ELF-1 (cell line): ENCODE results near the gene RPH3AL.
"Not testable (repeated sequence)": the region's sequence is repeated elsewhere in the genome, so short reads cannot be mapped to it uniquely, and the experiment has no call there.

Source experiments
- DNase-seq: peaks from one replicate; pipeline ENCODE4 v3.0.0-alpha.2; 2016; ENCODE audit warnings: low read depth, low spot score

The RPH3AL gene

DNA sequence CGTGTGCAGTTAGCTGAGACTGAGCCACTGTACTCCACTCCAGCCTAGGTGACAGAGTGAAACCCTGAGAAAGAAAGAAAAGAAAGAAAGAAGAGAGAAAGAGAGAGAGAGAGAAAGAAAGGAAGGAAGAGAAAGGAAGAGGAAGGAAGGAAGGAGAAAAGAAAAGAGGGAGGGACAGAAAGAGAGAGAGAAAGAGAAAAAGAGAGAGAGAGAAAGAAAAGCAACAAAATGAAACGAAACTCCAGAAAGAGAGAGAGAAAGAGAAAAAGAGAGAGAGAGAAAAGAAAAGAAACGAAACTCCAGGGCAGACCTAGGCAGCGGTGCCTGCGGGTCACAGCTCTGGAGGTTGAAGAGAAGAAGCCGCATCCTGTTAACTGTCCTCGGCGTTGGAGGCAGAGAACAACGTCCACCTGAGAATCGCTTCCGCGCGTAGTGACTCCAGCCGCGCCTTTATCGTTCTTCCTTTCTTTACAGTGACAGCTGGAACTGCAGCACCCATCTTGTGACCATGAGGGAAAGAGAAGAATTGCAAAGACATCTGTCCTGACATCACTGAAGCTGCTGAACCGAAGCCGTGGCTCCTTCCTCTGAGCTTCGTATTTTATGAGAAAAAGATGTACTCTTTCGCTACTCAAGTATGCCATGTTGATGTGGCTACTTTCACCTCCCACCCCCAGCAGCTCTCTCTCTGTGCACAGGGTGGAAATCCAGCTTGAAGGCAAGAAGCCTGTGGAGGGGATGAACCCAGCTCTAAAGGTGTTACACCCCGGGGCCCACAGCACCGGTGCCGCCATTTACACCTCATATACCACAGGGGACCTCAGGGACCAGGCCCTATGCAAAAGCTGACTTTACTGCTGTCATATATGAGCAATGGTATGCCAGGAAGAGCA lies 114.3 kb downstream of the RPH3AL start:
- no peak for DNase-seq

DNA sequence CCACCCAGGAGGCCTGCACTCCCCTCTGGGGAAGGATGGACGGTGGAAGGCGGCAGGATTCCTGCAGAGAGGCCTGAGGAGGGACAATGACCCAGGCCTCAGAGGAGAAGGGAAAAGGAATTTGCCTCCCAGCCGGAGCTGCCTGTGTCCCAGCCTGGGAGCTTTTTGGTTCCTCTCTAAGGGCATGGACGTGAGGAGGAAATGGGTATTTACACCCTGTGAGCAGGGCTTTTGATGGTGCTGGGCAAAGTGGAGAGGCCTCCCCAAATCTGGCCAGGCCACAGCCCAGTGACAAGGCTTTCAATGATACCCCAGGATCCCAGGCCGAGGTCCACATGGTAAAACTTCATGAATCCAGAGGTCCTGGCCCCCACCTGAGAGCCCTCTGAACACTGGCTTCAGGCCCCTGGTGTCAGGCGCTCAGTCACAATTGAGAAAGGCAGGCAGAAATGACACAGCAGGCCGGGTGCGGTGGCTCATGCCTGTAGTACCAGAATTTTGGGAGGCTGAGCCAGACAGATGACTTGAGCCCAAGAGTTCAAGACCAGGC lies 115.1 kb downstream of the RPH3AL start:
- peak; percentile 62 for DNase-seq

DNA sequence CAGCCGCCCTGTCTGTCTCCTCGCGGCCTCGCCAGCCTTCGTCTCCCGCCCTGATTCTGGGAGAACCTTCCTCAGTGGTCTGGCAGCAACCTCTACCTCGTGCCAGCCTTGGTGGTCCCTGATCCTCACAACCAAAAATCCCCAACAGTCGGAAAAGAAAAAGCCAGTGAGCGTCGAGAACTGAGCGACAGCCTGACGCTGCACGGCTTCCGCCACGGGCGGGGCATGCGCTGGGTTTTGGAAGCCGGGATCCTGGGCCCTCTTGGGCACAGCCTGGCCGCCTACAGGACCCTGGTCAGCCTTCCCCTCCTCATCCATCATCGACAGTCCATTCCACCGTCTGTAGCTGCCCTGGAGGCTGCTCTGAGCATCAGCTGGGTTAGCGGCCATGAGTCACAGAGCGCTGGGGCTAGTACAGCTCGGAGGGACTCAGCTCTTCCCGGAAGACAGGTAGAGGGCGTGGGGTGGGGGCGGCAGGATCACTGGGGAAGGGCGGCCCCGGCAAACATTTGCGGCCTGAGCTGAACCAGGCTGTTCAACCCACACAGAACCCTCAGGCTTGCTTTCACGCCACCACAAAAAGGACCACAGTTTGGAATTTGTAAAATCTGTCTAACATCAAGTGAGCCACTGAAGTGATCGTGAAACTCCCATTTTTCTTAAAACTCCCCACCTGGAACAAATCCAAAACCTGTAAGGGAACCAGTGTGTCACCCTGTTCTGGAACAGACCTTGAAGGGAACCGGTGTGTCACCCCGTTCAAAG lies 115.8 kb downstream of the RPH3AL start:
- DNase-seq: peak; percentile 68

DNA sequence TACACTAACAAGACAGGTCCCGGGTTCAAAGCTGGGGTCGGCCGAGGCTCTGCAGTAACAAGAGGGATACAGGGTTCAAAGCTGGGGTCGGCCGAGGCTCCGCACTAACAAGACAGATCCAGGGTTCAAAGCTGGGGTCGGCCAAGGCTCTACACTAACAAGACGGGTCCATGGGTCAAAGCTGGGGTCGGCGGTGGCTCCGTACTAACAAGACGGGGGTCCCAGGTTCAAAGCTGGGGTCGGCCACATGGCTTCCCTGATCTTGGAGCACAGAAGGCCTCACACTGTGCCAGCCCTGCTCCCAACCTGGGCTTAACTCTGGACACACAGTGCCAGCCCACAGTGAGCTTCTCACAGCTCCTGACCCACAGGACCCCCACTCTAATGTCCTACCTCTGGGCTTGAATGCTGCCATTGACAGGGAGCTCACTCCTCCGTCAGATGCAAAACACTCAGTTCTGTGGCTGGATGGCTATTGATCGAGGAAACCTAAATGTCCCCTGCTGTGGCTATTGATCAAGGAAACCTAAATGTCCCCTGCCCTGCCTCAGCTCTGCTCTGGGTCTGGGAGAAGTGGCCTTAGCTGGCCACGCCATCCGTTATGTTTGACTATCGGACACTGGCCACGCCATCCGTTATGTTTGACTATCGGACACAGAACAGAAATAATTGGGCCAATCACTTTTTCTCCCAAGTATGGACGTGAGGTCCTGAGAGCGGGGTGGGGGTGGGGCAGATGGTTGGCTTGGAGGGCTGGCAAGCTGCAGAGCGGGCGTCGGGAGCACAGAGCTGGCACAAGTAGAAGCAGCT lies 116.6 kb downstream of the RPH3AL start:
- DNase-seq: no peak

DNA sequence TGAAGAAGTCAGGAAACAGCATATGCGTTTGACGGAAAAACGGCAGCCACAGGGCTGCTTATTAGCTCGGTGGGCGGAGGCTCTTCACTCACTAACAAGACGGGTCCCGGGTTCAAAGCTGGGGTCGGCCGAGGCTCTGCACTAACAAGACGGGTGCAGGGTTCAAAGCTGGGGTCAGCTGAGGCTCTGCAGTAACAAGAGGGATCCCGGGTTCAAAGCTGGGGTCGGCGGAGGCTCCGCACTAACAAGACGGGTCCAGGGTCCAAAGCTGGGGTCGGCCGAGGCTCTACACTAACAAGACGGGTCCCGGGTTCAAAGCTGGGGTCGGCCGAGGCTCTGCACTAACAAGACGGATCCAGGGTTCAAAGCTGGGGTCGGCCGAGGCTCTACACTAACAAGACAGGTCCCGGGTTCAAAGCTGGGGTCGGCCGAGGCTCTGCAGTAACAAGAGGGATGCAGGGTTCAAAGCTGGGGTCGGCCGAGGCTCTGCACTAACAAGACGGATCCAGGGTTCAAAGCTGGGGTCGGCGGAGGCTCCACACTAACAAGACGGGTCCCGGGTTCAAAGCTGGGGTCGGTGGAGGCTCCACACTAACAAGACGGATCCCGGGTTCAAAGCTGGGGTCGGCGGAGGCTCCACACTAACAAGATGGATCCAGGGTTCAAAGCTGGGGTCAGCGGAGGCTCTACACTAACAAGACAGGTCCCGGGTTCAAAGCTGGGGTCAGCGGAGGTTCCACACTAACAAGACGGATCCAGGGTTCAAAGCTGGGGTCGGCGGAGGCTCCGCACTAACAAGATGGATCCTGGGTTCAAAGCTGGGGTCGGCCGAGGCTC lies 117.4 kb downstream of the RPH3AL start:
- not testable (repeated sequence) for DNase-seq

DNA sequence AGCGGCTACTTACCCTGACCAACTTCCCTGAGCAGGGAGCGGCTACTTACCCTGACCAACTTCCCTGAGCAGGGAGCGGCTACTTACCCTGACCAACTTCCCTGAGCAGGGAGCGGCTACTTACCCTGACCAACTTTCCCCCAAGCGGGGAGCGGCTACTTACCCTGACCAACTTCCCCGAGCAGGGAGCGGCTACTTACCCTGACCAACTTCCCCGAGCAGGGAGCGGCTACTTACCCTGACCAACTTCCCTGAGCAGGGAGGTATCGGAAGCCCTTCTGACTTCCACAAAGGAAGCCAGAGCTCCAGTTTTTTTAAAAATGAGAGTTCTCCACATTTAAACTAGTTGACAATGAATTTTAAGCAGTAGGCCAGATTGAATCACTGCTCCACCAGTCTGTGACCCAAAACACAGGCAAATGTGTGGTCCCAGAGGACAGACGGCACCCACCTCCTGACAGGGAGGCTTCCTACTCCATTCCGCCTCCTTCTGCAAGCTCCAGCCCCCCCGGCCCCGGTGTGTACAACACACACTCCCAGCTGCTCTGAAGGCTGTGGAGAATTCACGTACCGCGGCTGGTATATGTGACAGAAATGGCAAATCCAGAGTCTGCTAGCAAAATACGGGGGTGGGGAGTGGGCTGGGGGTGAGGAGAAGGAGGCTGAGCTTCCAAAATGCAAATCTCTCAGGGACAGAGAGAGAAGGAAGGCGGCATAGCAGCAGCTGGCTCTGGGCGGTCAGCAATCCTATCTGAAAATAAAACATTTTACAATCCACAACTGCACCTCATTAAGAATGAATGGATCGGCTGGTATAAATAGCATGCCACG lies 118.2 kb downstream of the RPH3AL start:
- DNase-seq: not testable (repeated sequence)

DNA sequence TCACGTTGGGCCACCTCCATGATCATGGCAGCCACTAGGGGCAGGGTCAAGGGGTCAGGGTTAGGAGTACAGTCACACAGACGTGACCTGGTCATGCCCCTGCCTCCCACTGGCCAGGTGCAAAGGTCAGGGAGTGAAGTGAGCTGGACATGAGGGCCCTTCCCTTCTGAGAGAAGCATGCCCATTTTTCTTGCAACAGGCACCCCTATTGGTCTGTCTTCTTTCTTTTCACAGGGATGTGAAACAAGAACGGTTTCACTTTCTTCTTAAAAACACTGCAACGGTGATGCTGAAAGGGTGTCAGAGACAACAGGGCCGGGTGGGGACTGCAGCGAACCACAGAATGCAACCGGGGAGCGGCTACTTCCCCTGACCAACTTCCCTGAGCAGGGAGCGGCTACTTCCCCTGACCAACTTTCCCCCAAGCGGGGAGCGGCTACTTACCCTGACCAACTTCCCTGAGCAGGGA lies 119.1 kb downstream of the RPH3AL start:
- DNase-seq: no peak

DNA sequence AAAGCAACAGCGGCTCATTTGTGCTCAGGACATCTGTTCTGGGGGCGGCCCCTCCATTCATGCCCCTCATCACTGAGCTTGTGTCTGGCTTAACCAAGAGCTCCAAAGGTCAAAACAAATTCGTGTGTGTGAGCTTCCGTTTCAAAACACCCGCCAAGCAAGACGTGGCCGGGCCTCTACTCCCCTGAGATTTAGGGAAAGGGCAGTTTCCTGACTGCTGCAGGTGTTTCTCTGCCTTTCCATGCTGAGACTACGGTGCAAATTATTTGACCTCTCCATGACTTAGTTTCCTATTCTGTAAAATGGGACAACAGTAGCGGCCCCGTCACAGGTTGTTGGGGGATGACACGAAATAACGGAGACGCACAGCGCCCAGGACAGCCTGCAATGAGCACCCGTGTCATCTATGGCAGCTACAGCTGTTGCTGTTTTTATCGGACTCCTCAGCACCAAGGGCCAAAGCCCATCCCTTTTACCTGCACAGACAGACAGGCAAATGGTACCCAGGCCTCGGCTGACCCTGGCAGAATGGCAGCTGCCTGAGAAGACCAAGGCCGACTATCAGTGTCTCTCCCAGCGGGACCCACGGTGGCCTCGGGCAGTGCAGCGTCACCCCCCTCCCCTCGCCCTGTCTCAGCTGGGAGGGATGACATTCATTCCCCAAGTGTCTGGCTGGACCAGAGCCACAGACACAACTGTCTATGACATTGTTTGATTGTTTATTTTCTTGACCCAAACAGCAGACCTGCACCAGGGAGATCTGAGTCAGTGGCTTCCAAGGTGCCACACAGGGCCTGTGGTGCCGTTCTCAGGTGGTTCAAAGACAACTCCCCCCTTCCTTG lies 120.4 kb downstream of the RPH3AL start:
- DNase-seq: no peak

DNA sequence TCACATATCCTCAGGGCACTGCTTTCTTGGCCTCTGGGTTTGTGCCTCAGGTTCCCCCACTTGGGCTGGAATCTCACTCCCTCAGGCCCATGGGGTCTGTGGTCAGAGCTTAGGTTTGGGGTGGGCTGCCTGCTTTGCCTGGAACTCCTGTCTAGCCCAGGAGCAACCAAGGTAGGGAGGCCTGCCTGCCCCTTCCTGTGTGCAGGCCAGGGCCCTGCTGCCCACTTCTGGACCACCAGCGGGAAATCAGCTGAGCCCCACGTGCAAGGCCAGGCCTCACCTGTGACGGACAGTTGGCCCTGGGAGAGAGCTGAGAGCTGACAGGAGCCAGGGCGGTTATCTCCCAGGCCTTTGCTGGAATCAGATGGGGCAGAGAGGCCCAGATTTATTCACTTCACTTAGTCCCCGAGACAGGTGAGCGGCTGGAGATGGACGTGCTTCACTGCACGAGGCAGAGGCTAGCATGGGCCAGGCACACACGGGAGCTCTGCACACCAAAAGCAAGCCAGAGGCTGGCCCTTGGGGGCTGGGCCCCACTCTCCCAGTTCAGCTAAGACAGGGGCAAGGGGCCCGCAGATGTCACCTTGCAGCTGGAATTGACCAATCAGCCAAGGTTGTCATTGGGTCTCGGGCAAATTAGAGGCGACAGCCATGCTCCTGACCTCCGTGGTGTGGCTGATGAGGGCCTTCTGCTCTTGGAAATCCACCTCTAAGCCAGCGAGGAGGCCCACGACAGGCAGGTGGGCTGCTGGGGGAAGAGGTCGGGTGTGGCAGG lies 121.2 kb downstream of the RPH3AL start:
- no peak for DNase-seq

DNA sequence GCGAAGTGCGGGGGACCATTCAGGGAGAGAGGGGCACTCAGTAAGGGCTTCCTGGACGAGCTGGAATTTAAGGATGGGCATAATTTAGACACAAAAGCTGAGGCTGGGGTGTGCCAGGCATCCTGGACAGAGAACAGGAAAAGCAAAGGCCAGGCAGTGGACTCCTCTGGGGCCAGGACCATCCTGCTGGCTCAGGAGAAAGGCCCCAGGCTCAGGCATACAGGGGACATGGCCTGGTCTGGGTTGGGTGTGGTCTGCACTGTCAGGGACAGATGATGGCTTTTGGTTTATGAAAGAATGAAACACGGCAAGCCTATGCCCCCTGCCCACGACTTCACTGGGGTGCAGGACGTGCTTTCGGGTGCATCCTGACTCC lies 122.2 kb downstream of the RPH3AL start:
- DNase-seq: no peak

DNA sequence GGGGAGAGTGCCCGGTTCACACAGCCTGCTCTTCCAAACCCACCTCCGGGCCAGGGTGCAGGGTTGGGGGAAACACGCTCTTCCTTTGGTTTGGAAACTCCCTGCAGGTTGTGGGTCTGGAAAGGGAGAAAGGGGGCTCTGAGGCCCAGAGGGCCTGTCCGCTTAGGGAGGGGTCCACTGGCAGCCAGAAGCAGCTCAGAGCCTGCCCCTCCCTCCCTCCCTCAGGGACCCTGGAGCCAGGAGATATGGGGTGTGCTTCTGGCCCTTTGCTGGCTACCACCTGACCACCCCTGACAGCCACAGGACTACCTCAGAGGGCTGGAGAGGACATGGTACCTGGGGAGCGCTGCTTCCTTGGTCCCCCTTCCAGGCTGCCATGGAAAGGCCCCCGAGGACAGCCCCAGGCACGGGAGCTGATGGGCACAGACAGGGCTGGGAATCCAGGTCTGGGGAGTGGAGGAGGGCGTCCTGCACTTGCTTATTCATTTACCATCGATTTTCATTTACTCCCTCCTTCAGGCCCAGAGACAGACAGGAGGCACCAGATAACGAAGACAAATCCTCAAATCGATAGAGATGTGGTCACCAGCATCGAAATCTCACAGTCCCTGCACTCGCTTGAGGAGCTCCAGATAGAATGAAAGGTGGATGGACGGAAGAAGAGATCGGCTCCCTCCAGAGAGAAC lies 122.8 kb downstream of the RPH3AL start:
- DNase-seq: no peak

DNA sequence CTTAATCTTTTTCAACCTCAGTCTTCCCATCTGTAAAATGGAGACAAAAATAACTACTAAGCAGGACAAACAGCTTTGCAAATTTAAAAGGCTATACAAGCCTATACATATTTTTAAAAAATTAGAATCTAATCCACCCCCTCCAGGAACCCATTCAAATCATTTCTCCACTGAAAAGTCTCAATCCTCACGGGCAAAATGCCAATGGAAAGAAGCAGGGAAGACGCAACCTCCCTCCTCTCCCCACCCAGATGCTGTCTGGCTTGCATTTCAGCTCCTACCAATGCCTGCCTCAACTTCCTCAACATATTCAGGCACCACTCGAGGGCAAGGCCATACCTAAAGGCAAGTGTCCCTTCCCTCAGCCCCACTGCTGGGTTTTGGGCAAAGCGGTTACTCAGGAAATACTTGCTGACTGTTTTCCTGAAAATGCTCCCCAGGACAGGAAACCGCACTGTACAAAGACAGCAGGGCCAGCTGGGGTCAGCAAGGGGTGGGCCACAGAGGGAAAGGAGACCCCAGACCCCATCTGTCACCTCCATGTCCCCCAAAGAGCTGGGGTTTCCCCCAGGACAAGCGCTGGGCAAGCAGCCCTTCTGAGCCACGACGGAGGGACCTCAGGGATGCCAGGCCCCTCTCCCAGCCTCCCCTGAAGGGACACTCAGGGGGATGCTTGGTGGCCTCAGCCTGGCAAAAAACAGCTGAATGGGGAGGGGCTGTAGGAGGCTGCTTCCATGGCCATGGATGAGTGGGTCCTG lies 123.5 kb downstream of the RPH3AL start:
- no peak for DNase-seq

DNA sequence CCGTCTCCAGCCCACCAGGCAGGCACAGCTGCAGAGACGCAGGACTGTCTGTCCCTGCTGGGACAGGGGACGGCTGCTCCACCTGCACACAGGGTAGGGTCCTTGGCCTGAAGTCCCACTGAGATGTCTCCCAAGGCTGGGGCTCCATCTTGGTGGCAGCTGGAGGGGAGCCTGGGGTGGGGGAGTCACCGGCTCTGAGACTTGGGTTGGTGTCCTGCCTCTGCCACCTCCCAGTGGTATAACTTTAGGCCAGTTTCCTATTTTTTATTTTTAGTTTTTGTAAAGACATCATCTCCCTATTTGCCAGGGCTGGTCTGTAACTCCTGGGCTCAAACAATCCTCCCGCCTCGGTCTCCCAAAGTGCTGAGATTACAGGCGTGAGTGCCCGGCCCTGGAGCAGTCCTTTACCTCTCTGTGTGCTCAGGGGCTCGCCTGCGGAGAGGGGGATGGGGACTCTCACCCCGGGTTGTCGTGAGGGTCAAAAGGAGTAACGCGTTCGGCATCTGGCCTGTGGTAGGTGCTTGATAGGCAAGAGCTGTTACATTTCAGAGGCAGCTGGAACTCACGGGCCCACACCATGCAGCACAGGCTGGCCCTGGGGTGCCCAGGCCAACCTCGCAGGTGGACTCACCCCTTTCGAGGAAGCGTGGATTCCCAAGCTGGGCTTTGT lies 124.5 kb downstream of the RPH3AL start:
- DNase-seq: no peak

DNA sequence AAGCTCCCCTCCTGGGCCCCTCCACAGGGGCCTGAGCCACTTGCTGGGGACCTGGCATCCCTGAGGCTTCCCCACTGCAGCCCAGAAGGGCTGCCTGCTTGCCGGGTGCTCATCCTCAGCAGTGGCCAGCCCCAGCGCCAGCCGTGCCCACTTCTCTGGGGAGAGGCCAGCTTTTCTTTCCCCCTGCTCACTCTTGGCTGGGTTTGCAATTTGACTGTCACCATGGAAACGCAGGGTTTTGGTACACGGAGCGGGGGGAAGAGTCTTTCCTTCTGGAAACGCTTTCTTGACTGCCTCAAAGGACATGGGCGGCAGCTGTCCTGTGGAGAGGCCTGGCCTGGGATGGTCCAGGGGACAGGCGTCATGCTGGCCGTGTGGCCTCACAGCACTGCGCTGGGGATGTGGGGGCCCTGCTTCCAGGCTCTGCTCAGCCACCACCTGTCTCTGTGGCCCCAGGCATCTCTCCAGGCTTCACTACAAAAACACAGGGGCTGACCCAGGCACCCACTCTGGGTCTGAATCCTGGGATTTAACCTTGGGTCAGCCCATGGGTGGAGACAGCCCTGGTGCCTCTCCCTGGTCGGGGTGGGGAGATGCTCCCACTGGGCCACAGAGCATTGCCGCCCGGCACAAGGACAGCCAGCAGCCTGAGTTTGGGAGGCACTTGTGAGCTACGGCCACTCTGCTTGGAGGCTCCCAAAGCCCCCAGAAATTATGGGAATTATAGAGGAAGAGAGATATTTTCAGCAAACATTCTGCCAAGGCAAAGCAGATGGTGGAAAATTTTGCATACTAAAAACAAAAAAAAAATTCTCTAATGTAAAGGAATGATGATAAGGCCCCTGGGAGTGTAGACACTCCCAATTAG lies 125.3 kb downstream of the RPH3AL start:
- no peak for DNase-seq
